ENCODE results near the gene CGREF1.
"Not testable (repeated sequence)": the region's sequence is repeated elsewhere in the genome, so short reads cannot be mapped to it uniquely, and the experiment has no call there.

Gene CGREF1

GRCh38 chr2:27110603-27111352, 8.2 kb downstream of the CGREF1 start:
- DNase-seq = not testable (repeated sequence)

DNA sequence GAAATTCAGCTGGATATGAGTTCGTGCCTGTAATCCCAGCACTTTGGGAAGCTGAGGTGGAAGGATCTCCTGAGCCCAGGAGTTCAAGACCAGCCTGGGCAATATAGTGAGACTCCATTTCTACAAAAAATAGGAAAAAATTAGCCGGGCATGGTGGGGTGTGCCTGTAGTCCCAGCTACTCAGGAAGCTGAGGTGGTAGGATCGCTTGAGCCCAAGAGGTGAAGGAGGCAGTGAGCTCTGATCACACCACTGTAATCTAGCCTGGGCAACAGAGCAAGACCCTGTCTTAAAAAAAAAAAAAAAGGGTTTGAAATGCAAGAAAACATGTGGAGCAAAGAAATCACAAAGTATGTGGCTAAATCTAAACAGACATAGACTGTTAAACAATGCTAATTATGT, 9.8 kb downstream of the CGREF1 start:
- no peak for DNase-seq

- no peak for DNase-seq
These were observed 10.7 kb downstream of the CGREF1 start for GRCh38 chr2:27108221-27108620.

DNA sequence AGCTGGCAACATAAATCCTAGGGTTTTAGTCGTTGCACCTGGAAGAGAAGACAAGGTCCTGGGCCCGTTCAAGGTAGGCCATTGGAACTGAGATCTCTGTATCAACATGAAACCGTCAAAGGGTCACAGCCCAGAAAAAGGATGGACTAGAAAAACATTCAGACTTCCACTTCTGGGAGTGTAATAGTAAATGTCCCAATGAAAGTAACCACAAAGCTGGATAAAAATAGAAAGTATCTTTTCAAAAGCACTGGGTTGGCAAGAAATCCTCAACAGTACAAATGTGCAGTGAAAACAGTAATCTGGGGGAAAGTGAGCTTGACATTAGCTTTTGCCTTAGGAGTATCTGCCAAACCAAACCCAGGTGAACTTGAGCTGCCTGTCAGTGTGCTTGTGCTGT, 12.9 kb downstream of the CGREF1 start:
- no peak for DNase-seq

GRCh38 chr2:27102329-27102728, 16.6 kb downstream of the CGREF1 start:
- no peak for DNase-seq

GRCh38 chr2:27100036-27100435, 18.9 kb downstream of the CGREF1 start:
- no peak for DNase-seq

GRCh38 chr2:27099334-27099955, 19.5 kb downstream of the CGREF1 start:
- no peak for DNase-seq

DNA sequence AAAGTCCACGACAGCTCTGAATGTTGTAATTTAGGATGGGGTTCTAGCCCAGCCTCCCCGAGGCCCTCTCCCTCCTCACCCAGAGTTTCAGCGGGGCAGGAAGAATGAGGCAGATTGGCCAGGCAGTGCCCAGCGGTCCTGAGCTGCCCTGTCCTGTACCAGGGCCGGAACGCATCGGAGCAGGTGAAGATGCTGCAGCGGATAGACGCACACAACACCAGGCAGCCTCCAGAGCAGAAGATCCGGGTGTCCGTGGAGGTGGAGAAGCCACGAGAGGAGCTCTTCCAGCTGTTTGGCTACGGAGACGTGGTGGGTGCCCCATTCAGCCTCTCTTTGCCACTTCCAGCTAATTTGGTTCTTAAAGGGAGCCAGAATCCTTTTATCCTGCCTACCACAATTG, 21.6 kb downstream of the CGREF1 start:
- DNase-seq = no peak

- DNase-seq = no peak
These were observed 22.1 kb downstream of the CGREF1 start for GRCh38 chr2:27096748-27097297.

DNA sequence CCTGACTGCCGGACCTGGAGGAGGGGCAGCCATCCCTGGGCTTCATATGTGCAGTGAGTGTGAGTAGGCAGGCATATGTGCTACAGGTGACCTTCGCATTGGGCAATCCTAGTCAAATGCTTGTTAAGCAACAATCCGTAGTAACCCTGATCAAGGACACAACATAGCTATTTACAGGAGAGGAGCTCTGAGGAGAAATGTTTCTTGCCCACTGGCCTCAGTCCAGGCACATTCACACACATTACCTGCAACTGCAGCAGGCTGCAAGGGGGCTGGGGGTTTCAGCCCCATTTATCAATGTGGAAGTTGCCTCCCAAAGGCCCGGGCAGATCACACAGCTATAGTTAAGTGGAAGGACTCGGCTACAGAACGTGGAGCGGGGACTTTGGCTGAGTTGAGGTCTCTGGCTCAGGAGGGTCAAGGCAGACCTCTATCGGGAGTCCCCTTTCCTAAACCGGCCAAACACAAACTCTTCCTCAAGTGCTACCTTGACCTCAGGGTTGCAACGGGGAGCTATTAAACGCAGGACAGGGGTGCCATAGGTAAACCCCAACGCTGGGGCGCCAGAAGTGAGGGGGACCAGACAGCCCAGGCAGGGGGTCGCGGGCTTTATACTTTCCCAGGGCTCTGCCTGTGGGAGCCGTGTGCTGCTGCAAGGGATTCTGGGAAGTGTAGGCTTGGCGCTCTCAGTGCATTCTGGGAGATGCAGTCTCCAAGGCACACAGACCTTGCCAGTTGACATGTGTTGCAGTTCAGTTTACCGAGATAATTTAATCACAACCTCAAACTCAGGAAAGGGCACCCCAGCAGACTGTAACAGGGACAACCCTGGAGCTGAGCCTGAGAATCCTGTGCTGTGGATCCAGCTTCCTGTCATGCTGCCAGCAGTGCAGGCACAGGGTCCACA, 22.9 kb downstream of the CGREF1 start:
- DNase-seq = no peak

DNA sequence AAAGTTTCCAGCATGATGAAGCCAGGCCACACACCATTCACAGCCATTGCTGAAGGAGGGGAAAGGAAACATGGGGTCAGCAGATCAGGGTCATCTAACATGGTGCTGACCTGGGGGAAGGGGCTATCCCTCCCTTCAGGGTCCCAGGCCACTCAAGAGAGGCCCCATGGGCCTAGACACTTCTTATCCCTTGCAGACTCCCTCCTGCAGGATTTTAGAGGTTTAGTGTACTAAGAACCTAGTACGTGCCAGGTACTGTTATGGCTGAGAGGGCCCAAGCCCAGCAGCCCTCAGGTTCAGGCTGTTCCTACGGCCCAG, 23.5 kb downstream of the CGREF1 start:
- DNase-seq = no peak

GRCh38 chr2:27094353-27094984, 24.5 kb downstream of the CGREF1 start:
- no peak for DNase-seq

- no peak for DNase-seq
These were observed 25.2 kb downstream of the CGREF1 start for GRCh38 chr2:27093430-27094352.

DNA sequence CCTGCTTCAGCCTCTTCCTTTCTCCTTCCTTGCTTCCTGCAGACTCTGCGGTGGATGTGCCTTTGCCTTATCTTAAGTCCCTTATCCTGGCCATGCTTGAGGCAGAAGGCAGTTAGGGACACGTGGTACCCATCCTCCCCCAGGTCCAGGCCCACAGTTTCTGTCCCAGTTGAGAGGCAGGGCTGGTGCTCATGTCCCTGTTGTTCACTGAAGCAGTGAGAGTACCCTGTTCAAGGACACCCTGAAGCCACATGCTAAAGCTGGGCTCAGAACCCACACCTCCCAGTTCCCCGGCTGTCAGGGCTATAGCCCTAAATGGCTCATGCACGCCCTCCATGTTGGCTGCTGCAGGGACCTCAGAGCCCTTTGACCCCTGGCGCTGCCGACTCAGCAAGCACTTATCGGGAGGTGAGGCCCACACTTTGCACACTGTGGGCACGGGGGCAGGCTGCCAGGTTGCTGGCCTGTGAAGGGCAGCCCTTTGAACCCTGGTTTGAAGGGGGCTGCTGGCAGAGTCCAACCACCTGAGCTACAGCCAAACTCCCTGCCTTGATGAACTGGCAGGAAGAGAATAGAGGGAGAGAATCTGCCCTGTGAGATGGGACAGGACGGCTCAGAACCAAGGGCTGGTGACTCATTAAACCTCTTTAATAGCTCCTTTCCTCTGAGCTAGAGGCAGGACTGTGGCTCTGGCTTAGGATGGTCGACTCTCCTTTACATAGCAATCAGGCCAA, 26.1 kb downstream of the CGREF1 start:
- DNase-seq = no peak

DNA sequence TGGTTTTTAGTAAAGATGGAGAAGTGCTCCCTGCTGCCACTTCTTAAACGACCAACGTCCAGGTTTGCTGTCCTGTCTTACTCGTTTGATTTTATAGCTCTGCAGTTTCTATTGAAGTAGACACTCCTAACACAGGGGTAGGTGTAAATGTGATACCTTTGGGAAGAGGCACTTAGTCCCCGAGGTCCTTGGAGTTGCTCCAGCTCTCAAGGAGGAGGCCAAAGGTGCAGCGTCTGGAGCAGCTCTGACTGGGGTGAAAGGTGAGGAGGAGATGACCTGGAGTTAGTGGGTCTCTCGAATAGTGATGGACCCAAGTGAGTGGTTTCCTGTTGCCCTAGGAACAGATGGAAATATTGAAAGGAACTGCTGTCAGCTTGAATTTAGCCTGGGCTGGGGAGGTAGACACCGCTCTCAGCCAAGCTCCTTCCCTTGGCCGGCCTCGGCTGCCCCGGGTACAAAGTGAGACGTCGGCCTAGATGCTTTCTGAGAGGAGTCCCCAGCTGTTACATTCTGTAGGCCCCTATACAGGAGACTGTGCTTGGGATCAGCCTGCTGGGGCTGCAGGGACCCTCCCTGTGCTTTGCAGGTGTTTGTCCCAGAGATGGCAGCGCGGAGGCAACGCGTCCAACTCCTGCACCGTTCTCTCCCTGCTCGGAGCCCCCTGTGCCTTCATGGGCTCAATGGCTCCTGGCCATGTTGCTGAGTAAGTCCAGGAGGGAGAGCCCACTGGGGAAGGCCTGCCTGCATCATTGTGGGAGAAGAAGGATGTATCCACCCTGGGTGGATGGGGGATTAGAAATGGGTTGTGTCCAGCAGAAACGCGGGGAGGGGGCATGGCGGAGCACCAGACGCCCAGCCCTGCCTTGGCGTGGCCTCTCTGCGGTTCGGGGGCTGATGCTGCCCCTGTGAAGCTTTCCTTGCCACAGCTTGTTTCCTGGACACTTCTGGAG, 26.9 kb downstream of the CGREF1 start:
- DNase-seq = no peak

GRCh38 chr2:27089111-27089954, 29.6 kb downstream of the CGREF1 start:
- DNase-seq = no peak

- no peak for DNase-seq
These were observed 30.3 kb downstream of the CGREF1 start for GRCh38 chr2:27088634-27089033.

DNA sequence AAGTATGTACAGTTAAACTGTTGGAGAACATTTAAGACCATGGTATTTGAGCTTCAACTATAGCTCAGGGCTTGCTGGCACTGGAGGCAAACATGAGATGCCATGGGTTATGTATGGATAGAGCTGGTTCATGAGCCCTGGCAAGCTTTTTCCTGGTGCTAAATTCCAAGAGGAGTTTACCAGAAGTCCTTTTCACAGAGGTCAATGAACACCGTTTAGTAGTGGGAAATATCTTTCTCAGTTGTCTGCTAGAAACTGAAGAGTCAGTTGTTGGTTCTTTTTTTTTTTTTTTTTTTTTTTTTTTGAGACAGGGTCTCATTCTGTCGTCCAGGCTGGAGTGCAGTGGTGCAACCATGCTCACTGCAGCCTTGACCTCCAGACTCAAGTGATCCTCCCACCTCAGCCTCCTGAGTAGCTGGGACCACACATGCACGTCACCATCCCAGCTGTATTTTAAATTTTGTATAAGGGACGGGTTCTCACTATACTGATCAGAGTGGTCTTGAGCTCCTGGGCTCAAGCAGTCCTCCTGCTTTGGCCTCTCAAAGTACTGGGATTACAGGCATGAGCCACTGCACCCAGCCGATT, 31.0 kb downstream of the CGREF1 start:
- no peak for DNase-seq

All from T1000 (cell line).